ENCODE measurements around the gene IL6ST.

IL6ST gene

GRCh38 chr5:55895346-55895745 is 99.4 kb downstream of the IL6ST start:
- no peak for DNase-seq (ENCODE audit: low read depth)

- no peak for DNase-seq (ENCODE audit: low read depth)
These were observed 100.6 kb downstream of the IL6ST start for GRCh38 chr5:55894135-55894534.

GRCh38 chr5:55892479-55892878 is 102.3 kb downstream of the IL6ST start:
- no peak for DNase-seq (ENCODE audit: low read depth)

- DNase-seq (ENCODE audit: low read depth) = no peak
These were observed 106.6 kb downstream of the IL6ST start for GRCh38 chr5:55888205-55888604.

GRCh38 chr5:55885359-55885758 is 109.4 kb downstream of the IL6ST start:
- DNase-seq (ENCODE audit: low read depth) = peak; percentile 15
